ENCODE data around the gene LRMDA.

DNA sequence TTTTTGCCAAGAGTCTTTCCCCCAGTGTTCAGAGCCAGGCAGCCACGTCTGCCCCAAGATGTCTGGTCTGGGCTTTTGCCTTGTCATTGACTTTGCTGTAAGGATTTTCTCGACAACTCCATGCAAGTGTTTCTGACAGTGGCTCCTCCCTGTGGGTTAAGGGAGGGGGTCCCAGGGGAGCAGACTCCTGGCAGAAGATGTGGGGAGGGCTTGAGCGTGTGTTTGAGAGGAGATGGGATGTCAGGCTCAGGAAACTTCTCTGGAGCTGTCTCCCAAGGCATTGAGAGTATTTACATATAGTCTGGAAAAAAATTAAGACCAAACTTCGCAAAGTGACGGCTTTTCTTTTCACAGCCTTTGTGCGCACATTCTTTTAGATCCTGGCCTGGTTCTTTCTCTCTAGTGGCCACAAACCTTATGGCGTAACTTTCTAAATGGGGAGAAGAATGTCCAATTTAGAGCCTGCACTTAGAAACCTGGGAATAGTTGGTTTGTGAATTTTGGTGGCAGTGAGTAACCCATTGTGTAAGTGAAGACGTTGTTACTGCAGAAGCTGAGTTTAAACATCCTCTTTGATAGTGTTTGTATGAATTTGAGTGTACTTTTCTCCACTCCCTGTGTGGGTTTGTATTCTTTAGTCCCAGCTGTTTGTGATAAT, 201.5 kb downstream of the LRMDA start:
- TF ChIP-seq CTCF (IDR thresholded peaks at IDR 0.05) (no peak), POLR2A (IDR thresholded peaks at IDR 0.05) (no peak)
